Left lung (tissue), 10 donors: Measurements from ENCODE around the gene KRT38. TPM values are rescaled to one million over a fixed set of nuclear protein-coding genes. Genes with fewer than 3 reads are reported as not detected.

Experiments
- ATAC-seq: fragments of 200-7000 bp; cut with Tn5 transposase; one replicate; pipeline ENCODE4 v1.9.1; 2020; ENCODE audit warnings: moderate library complexity
- DNase-seq, 4 donors: peaks; one replicate each; pipeline ENCODE4 v3.0.0-alpha.2; 2013 to 2020
- H3K27ac ChIP-seq, 2 donors: fragments of 200-600 bp; sonication (generic) in 1 of 2; one replicate each; pipeline versions ENCODE4 v1.5.0 to v1.8.0; 2020 to 2021
- H3K27me3 ChIP-seq, 2 donors: fragments of 200-600 bp; sonication (generic) in 1 of 2; one replicate each; pipeline versions ENCODE4 v1.5.0 to v1.8.0; 2020 to 2021
- H3K36me3 ChIP-seq, 2 donors: fragments of 200-600 bp; sonication (generic) in 1 of 2; one replicate each; pipeline versions ENCODE4 v1.5.0 to v1.8.0; 2020 to 2021
- H3K4me1 ChIP-seq, 2 donors: fragments of 200-600 bp; one replicate each; pipeline ENCODE4 v1.8.0; 2021
- H3K4me3 ChIP-seq, 2 donors: fragments of 200-600 bp; sonication (generic) in 1 of 2; one replicate each; pipeline versions ENCODE4 v1.5.0 to v1.8.0; 2020 to 2021; ENCODE audit warnings: mild to moderate bottlenecking in 1 of 2
- H3K9me3 ChIP-seq, 2 donors: fragments of 200-600 bp; sonication (generic) in 1 of 2; one replicate each; pipeline versions ENCODE4 v1.5.0 to v1.8.0; 2020 to 2021
- intact Hi-C, 2 donors: fragments of 100-400 bp; cut with DNase I; formaldehyde crosslinking; loops; one replicate each; pipeline versions ENCODE4 v1.11.2 to v1.14.2; 2022
- polyA plus RNA-seq, 6 donors: library from polyadenylated mRNA; unstranded; fragments of 120-200 nt; gene quantifications; one replicate each; pipeline ENCODE4 v1.2.1, GENCODE V29; 2013; ENCODE audit not compliant: insufficient read length in 6 of 6
- total RNA-seq, 2 donors: library from RNA; stranded (reverse); fragmentation: NEBNext Ultra II Directional; extraction: Animal tissue kit (Norgen Biotek cat#: 25700); gene quantifications; one replicate each; pipeline ENCODE4 v1.2.1, GENCODE V29; 2021
- TF ChIP-seq, protein P1 (sequence below), 2 donors: fragments of 200-600 bp; sonication (generic) in 1 of 2; IDR thresholded peaks; one replicate each; pipeline versions ENCODE4 v1.5.0 to v1.8.0; 2021; ENCODE audit warnings: antibody characterized with exemption in 2 of 2
- donor health status: DM: no; HTN: yes; CAD: no.
- donor health status: DM: no; HTN: no; CAD: no.

The KRT38 gene
- total and polyA plus RNA-seq, 8 donors: not detected

DNA sequence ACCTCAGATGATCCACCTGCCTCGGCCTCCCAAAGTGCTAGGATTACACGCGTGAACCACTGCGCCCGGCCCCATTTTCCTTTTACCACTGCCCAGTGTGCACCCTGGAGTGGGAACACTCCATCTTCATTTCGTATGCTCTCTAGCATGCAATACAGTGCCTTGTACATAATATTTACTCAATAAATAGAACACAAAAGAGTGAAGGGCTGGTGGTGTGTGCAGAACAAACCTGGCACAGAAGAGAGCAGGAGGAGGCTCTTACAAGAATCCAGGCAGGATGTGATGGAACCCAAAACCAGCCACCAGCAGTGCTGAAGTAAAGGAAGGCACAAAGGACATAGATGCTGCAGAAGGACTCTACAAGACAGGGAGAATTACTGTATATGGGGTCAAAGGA, 23.7 kb downstream of the KRT38 start:
- ATAC-seq: no peak
- intact Hi-C loops: no loop called here
- H3K4me1 ChIP-seq: no peaks in the 10 kb centered on the region
- H3K27me3 ChIP-seq: no peaks in the 10 kb centered on the region
- no peak overlapping the region for H3K4me3 ChIP-seq
- TF ChIP-seq, protein P1, sequence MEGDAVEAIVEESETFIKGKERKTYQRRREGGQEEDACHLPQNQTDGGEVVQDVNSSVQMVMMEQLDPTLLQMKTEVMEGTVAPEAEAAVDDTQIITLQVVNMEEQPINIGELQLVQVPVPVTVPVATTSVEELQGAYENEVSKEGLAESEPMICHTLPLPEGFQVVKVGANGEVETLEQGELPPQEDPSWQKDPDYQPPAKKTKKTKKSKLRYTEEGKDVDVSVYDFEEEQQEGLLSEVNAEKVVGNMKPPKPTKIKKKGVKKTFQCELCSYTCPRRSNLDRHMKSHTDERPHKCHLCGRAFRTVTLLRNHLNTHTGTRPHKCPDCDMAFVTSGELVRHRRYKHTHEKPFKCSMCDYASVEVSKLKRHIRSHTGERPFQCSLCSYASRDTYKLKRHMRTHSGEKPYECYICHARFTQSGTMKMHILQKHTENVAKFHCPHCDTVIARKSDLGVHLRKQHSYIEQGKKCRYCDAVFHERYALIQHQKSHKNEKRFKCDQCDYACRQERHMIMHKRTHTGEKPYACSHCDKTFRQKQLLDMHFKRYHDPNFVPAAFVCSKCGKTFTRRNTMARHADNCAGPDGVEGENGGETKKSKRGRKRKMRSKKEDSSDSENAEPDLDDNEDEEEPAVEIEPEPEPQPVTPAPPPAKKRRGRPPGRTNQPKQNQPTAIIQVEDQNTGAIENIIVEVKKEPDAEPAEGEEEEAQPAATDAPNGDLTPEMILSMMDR (IDR thresholded peaks at IDR 0.05): no peak
- no peaks in the 10 kb centered on the region for H3K9me3 ChIP-seq
- H3K27ac ChIP-seq: no peak overlapping the region
- no peak for DNase-seq
- no peaks in the 10 kb centered on the region for H3K36me3 ChIP-seq

DNA sequence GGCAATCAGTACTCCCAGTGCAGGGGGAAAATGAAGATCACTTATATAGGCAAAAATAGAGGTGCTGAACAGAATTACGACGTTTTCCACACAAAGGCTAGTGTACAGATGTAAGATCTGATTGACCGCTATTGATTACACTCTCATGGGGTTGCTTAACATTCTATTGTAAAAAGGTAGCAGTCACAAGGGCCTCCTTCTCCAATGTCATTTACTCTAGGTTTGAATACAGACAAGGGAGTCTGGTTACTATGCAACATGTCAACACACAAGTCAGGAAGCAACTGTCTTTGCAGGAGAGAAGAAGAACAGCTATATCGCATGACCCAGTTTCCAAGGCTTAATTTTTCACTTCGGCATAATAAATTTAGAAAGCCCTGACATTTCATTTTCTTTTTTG, 24.3 kb downstream of the KRT38 start:
- Histone ChIP-seq H3K4me3 (no peak overlapping the region), H3K36me3 (no peaks in the 10 kb centered on the region), H3K4me1 (no peaks in the 10 kb centered on the region), H3K9me3 (no peaks in the 10 kb centered on the region), H3K27me3 (no peaks in the 10 kb centered on the region), H3K27ac (no peak overlapping the region)
- ATAC-seq (no peak), DNase-seq (no peak)
- TF ChIP-seq, protein P1 (IDR thresholded peaks at IDR 0.05): no peak
- intact Hi-C loops: no loop called here

DNA sequence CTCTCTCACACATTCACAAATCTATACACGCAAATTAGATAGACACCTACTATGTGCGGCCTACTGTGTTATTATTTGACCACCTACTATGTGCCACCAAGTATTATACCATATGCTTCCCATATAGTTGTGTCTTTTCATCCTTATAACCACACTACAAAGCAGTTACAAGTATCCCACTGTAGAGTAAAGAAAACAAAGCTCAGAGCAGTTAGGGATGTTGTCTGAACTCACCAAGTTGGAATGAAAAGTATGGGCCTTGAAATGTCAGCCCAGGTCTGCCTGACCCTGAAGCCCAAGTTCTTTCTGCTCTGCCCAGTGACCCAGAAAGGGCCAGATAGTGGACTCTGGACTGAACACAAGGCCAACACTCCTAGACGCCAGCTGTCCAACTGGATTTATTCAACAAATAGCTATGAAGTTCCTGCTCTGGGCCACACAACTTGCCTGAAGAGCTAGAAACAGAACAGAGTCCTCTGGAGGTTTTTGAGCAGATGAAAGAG, 24.9 kb downstream of the KRT38 start:
- Histone ChIP-seq H3K4me1 (no peaks in the 10 kb centered on the region), H3K36me3 (no peaks in the 10 kb centered on the region), H3K27me3 (no peaks in the 10 kb centered on the region), H3K4me3 (no peak overlapping the region), H3K27ac (no peak overlapping the region), H3K9me3 (no peaks in the 10 kb centered on the region)
- TF ChIP-seq, protein P1 (IDR thresholded peaks at IDR 0.05): no peak
- ATAC-seq (peak; percentile 43), DNase-seq (no peak)
- intact Hi-C loops: no loop called here

DNA sequence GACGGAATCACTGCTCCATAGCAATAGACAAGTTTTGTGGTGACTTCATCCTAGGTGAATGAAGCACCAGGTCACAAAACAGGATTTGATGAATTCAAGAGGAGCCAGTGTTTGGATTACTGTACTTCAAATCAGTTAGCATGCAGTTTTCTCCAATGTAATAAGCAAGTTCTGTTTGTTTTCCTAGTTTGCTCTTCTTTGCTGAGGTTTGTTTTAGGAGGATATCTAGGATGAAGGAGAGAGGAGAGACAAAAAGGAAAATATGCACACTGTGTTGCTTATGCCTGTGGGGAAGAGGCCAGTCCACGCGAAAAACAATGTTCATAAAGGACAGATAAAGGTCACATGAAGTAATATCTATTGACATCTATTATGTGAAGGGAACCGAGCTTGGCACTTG, 25.4 kb downstream of the KRT38 start:
- ATAC-seq (no peak), DNase-seq (no peak)
- intact Hi-C loops: no loop called here
- TF ChIP-seq, protein P1 (IDR thresholded peaks at IDR 0.05): no peak
- Histone ChIP-seq H3K27ac (no peak overlapping the region), H3K27me3 (no peaks in the 10 kb centered on the region), H3K36me3 (no peaks in the 10 kb centered on the region), H3K9me3 (no peaks in the 10 kb centered on the region), H3K4me1 (no peaks in the 10 kb centered on the region), H3K4me3 (no peak overlapping the region)

DNA sequence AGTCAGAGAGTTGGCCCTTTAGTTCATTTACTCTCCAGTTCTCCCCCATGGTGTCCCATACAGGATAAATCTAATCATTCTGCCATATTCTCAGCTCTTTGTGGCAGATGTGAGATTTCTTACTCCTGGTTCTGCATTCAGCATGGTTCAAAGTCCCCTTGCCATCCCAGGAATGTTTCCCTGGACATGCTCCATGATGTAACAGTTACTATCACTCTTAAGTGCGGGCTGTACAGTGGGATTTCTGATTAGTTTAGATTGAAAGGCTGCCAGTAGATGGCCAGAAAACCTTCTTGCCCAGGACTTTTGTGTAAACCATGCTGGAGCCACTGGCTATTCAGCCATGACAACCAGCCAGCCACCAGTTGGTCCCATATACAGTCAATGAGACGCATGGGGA, 26.8 kb downstream of the KRT38 start:
- DNase-seq (no peak), ATAC-seq (no peak)
- H3K4me3 ChIP-seq: no peak overlapping the region
- H3K4me1 ChIP-seq: no peaks in the 10 kb centered on the region
- intact Hi-C loops: no loop called here
- no peaks in the 10 kb centered on the region for H3K27me3 ChIP-seq
- H3K9me3 ChIP-seq: no peaks in the 10 kb centered on the region
- H3K36me3 ChIP-seq: no peaks in the 10 kb centered on the region
- TF ChIP-seq, protein P1 (IDR thresholded peaks at IDR 0.05): no peak
- no peak overlapping the region for H3K27ac ChIP-seq
